Femur (tissue), 1 donor: ENCODE measurements around the gene SEMA5A.

Source experiments
- DNase-seq: peaks from one replicate; pipeline ENCODE4 v3.0.0-alpha.2; 2017

SEMA5A gene

GRCh38 chr5:9245071-9245470 lies 300.8 kb downstream of the SEMA5A start:
- DNase-seq, result no peak

- DNase-seq, result no peak
These were observed 301.5 kb downstream of the SEMA5A start for GRCh38 chr5:9244417-9244816.

- no peak for DNase-seq
These were observed 304.2 kb downstream of the SEMA5A start for GRCh38 chr5:9241479-9242305.

GRCh38 chr5:9240431-9240830 lies 305.4 kb downstream of the SEMA5A start:
- no peak for DNase-seq

- DNase-seq, result no peak
These were observed 306.2 kb downstream of the SEMA5A start for GRCh38 chr5:9239626-9240025.

- DNase-seq, result no peak
These were observed 306.8 kb downstream of the SEMA5A start for GRCh38 chr5:9239071-9239470.

- DNase-seq, result no peak
These were observed 312.2 kb downstream of the SEMA5A start for GRCh38 chr5:9233712-9234111.

- no peak for DNase-seq
These were observed 312.8 kb downstream of the SEMA5A start for GRCh38 chr5:9233035-9233434.

GRCh38 chr5:9231842-9232241 lies 314.0 kb downstream of the SEMA5A start:
- no peak for DNase-seq

- DNase-seq, result no peak
These were observed 315.5 kb downstream of the SEMA5A start for GRCh38 chr5:9230355-9230754.

GRCh38 chr5:9226016-9226536 lies 319.8 kb downstream of the SEMA5A start:
- no peak for DNase-seq

GRCh38 chr5:9222054-9222976 lies 323.6 kb downstream of the SEMA5A start:
- no peak for DNase-seq

GRCh38 chr5:9218358-9218757 lies 327.5 kb downstream of the SEMA5A start:
- no peak for DNase-seq

GRCh38 chr5:9212605-9213004 lies 333.3 kb downstream of the SEMA5A start:
- no peak for DNase-seq

GRCh38 chr5:9209846-9210492 lies 335.9 kb downstream of the SEMA5A start:
- no peak for DNase-seq

GRCh38 chr5:9207817-9208418 lies 338.0 kb downstream of the SEMA5A start:
- DNase-seq, result no peak

GRCh38 chr5:9202636-9203035 lies 343.2 kb downstream of the SEMA5A start:
- no peak for DNase-seq

- DNase-seq, result no peak
These were observed 344.1 kb downstream of the SEMA5A start for GRCh38 chr5:9201761-9202160.

- DNase-seq, result no peak
These were observed 344.9 kb downstream of the SEMA5A start for GRCh38 chr5:9201011-9201410.

GRCh38 chr5:9198394-9198793 lies 347.5 kb downstream of the SEMA5A start:
- no peak for DNase-seq

GRCh38 chr5:9197881-9198260 lies 348.0 kb downstream of the SEMA5A start:
- no peak for DNase-seq

- no peak for DNase-seq
These were observed 349.3 kb downstream of the SEMA5A start for GRCh38 chr5:9196403-9197227.
